GM18951 (cell line): Measurements from ENCODE around the gene FPR2.
"Not testable (repeated sequence)": the region's sequence is repeated elsewhere in the genome, so short reads cannot be mapped to it uniquely, and the experiment has no call there.

ENCODE experiments used
- POLR2A ChIP-seq: IDR thresholded peaks from 4 replicates; pipeline ENCODE4 v1.6.1; 2011; ENCODE audit warnings: mild to moderate bottlenecking; ENCODE audit not compliant: insufficient read length, insufficient read depth; ENCODE audit errors: extremely low read depth
- in situ Hi-C: fragments of 300-500 bp; cut with MboI; formaldehyde crosslinking; loops from one replicate; pipeline ENCODE4 v1.12.0; 2022; ENCODE audit warnings: low sequenced_read_pairs, mixed read lengths, inconsistent platforms; ENCODE audit not compliant: unreplicated experiment

Gene FPR2

DNA sequence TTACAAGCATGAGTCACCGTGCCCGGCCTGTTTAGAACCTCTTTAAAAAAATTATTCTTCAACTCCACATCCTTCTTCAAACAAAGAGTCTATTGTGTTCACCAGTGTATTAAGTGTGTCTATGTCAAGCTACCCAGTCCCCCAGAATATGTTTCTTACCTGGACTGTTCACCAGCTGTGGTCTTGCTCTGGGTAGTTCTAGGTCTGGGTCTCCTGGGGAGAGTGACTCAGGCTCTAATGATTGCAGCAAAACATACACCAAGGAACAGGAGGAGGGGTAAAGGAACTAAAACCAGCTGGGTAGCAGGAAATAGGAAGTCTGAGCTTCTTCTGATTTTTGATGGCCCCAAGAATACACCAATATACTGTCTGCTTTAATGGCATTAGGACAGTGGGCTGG, 9.3 kb upstream of the FPR2 start, which contains the start of gene FPR1:
FPR1 (minus strand) TSS at position 224 of the 400 bp plus-strand sequence. CDS start 4,884 bp downstream, outside the sequence.
- in situ Hi-C loops = no loop called here

GRCh38 chr19:51754109-51754508, 6.9 kb upstream of the FPR2 start:
- no peak for TF ChIP-seq POLR2A
- in situ Hi-C loops = no loop called here

More for the DNA sequence above, 9.3 kb upstream of the FPR2 start, which contains the start of gene FPR1:
- TF ChIP-seq POLR2A = no peak

DNA sequence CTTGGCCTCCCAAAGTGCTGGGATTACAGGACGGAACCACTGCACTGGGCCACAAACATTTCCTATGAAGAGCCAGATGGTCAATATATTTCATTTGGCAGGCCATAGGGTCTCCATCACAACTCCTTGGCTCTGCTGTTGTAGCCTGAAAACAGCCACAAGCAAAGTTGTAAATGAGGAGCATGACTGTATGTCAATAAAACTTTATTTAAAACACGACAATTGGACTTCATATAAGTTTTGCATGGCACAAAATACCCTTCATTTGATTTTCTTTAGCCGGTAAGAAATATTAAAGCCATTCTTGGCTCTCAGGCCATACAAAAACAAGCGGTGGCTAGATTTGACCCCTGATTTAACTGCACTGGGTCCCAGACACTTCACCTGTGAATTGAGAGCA, 6.2 kb upstream of the FPR2 start:
- TF ChIP-seq POLR2A = no peak
- in situ Hi-C loops = no loop called here

DNA sequence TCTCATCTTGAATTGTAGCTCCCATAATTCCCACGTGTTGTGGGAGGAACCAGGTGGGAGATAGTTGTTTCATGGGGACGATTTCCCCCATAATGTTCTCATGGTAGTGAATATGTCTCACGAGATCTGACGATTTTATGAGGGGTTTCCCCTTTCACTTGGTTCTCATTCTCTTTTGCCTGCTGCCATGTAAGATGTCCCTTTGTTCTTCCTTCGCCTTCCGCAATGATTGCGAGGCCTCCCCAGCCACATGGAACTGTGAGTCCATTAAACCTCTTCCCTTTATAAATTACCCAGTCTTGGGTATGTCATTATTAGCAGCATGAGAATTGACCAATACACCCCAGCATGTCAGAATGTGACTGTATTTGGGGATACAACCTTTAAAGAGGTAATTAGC, 5.4 kb upstream of the FPR2 start:
- in situ Hi-C loops = no loop called here
- TF ChIP-seq POLR2A = no peak

DNA sequence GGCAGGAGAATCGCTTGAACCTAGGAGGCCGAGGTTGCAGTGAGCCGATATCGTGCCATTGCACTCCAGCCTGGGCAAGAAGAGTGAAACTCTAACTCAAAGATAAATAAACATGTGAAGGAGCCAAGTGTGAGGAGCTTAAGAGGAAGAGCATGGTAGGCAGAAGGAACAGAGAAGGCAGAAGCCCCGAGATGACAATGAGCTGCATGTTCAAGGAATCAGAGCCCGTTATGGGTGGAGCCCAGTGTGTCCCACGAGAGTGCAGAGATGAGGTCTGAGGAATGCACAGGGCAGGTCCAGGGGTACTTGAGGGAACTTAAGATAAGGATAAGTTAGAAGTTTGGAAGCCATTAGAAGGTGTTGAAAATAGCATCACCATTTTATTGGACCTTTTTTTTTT, 716 bp downstream of the FPR2 start:
- TF ChIP-seq POLR2A = no peak
- in situ Hi-C loops = no loop called here

DNA sequence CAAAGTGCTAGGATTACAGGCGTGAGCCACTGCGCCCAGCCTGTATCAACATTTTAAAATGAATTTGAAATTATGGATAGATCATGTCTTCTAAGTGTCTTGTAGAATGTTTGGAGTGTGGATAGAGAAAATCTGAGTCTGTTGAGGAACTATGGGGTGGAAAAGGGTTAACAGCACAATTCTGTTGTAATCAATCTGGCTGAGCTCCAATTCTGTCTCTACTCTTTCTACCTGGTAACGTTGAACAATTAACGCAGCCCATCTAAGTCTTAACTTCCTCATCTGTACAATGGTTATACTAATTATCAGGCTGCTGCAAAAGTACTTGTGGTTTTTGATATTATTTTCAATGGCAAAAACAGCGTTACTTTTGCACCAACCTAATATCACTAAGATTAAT, 4.1 kb downstream of the FPR2 start:
- no peak for TF ChIP-seq POLR2A
- in situ Hi-C loops = no loop called here

DNA sequence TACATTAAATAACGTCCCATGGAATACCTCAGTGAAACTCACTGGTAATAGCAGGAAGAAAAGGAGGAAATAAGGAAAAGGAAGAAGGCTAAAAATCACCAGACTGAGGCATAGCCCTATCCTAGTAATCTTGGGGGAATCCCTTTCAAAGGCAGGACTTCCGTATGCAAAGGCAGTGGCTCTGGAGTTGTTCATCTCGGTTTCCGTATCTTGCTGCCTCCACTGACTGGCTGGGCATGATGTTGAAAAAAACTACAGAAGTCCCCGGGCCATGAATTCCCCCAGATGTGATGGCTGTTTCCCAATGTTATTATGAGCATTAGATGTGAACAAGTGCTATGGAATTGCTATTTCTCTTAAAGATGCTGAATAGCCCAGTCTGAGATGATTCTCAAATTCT, 5.5 kb downstream of the FPR2 start:
- in situ Hi-C loops = no loop called here
- TF ChIP-seq POLR2A = no peak

- TF ChIP-seq POLR2A = no peak
- in situ Hi-C loops = no loop called here
These were observed 10.6 kb downstream of the FPR2 start for GRCh38 chr19:51771376-51772130.

DNA sequence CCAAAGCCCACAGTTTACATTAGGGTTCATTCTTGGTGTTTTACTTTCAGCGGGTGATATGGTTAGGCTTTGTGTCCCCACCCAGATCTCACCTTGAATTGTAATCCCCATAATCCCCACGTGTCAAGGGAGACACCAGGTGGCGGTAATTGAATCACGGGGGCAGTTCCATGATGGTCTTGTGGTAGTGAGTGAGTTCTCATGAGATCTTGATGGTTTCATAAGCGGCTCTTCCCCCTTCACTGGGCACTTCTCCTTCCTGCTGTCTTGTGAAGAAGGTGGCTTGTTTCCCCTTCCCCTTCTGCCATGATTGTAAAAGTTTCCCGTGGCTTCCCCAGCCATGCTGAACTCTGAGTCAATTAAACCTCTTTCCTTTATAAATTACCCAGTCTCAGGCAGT, 12.0 kb downstream of the FPR2 start:
- TF ChIP-seq POLR2A = no peak
- in situ Hi-C loops = no loop called here

DNA sequence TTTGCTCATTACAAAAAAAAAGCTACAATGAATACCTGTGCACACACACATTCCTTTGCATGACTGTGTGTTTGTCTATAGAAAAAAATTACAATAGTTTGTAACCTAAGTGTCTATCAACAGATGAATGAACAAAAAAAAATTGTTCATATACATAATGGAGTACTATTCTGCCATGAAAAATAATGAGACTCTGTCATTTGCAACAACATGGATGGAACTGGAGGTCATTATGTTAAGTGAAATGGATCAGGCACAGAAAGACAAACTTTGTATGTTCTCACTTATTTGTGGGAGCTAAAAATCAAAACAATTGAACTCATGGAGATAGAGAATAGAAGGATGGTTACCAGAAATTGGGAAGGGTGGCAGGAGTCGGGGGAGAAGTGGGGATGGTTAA, 15.6 kb downstream of the FPR2 start:
- in situ Hi-C loops = not testable (repeated sequence)

- in situ Hi-C loops = no loop called here
- TF ChIP-seq POLR2A = no peak
These were observed 16.8 kb downstream of the FPR2 start for GRCh38 chr19:51777570-51778462.

DNA sequence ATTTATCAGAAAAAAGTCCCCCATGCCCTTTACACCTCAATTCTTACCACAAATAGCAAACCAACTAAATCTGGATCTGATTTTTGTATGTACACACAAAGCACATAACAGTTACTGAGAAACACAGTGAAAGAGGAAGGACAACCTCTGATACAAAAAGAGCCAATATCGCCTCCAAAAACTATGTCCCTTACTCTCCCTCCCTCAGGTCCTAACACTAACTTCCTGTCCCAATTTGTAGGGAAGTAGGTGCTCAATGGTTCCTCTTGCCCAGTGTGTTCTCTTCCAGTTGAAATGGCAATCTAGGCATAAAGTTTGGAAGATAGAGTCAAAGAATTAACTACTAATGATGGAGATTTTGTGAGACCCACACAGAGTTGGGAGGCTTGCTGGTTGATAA, 18.2 kb downstream of the FPR2 start:
- in situ Hi-C loops = no loop called here
- TF ChIP-seq POLR2A = no peak

- in situ Hi-C loops = no loop called here
- TF ChIP-seq POLR2A = no peak
These were observed 18.7 kb downstream of the FPR2 start for GRCh38 chr19:51779703-51780102.

DNA sequence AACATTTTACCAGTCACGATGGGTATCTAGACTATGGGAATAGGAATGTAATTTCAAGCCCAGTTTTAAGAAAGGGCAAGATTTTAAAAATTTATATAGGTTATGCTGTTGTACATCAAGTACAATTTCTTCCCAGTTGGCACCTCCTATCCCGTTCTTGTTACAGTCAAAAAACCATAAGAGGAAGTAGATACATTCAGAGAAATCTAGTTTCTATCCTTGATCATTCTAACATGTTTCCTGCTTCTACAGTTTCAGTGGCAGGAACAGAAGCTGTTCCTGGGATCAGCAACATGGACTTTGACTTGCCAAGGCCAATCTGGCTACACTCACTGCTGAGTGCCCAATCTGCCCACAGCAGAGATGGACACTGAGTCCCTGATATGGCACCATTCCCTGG, 19.3 kb downstream of the FPR2 start:
- in situ Hi-C loops = no loop called here
- no peak for TF ChIP-seq POLR2A
